A172 (cell line): ENCODE measurements around the gene LIMD2. TPM values are rescaled to one million over a fixed set of nuclear protein-coding genes. Genes with fewer than 3 reads are reported as not detected.
"Not testable (repeated sequence)": the region's sequence is repeated elsewhere in the genome, so short reads cannot be mapped to it uniquely, and the experiment has no call there.

Source experiments
- DNase-seq: peaks from one replicate; pipeline ENCODE4 v3.0.0-alpha.2; 2015; ENCODE audit warnings: low spot score
- total RNA-seq: library from RNA; depleted of rRNA; stranded (reverse); fragments of >200 nt; shearing (Covaris generic); gene quantifications from 2 replicates; pipeline ENCODE4 v1.2.3, GENCODE V29; 2014; rRNA removed

Gene LIMD2
- total RNA-seq: 43.2 and 75.7 TPM in 2 replicates

- DNase-seq: peak; percentile 35
These were observed at the start of gene LIMD2 for GRCh38 chr17:63699638-63700527. TSS of gene LIMD2 (minus strand) at chr17:63700125. CDS start at chr17:63699298, 827 bp downstream.

- peak; percentile 98 for DNase-seq
These were observed 41.7 kb upstream of the LIMD2 start, which contains the start of gene STRADA for GRCh38 chr17:63741408-63742173. TSS of gene STRADA (minus strand) at chr17:63741799. CDS start at chr17:63728369, 13,430 bp downstream.

- DNase-seq: no peak
These were observed 41.1 kb upstream of the LIMD2 start for GRCh38 chr17:63741143-63741407.

GRCh38 chr17:63740464-63741142 lies 40.7 kb upstream of the LIMD2 start:
- peak; percentile 21 for DNase-seq

- DNase-seq: no peak
These were observed 35.8 kb upstream of the LIMD2 start for GRCh38 chr17:63735691-63736090.

GRCh38 chr17:63722403-63722802 lies 22.5 kb upstream of the LIMD2 start:
- no peak for DNase-seq

GRCh38 chr17:63720194-63720593 lies 20.3 kb upstream of the LIMD2 start:
- not testable (repeated sequence) for DNase-seq

- DNase-seq: no peak
These were observed 19.1 kb upstream of the LIMD2 start for GRCh38 chr17:63718988-63719387.

- DNase-seq: no peak
These were observed 16.5 kb upstream of the LIMD2 start for GRCh38 chr17:63716426-63716825.

GRCh38 chr17:63714550-63715277 lies 14.8 kb upstream of the LIMD2 start:
- DNase-seq: no peak

- DNase-seq: no peak
These were observed 9.2 kb upstream of the LIMD2 start for GRCh38 chr17:63709110-63709509.

- DNase-seq: no peak
These were observed 7.2 kb upstream of the LIMD2 start for GRCh38 chr17:63707151-63707550.

- DNase-seq: no peak
These were observed 6.6 kb upstream of the LIMD2 start for GRCh38 chr17:63706336-63707082.

GRCh38 chr17:63705657-63706056 lies 5.7 kb upstream of the LIMD2 start:
- no peak for DNase-seq

- DNase-seq: no peak
These were observed 4.9 kb upstream of the LIMD2 start for GRCh38 chr17:63704836-63705235.

GRCh38 chr17:63704259-63704576 lies 4.3 kb upstream of the LIMD2 start:
- DNase-seq: no peak

GRCh38 chr17:63703556-63704258 lies 3.8 kb upstream of the LIMD2 start:
- DNase-seq: no peak

- DNase-seq: no peak
These were observed 3.1 kb upstream of the LIMD2 start for GRCh38 chr17:63703029-63703428.

- DNase-seq: no peak
These were observed 2.7 kb upstream of the LIMD2 start for GRCh38 chr17:63702721-63703015.

GRCh38 chr17:63701868-63702720 lies 2.2 kb upstream of the LIMD2 start:
- peak; percentile 25 for DNase-seq
